HG03565 (cell line): ENCODE data around the gene KRT6B.

ENCODE experiments used
- ATAC-seq: cut with Tn5 transposase; IDR thresholded peaks from one replicate; pipeline ENCODE4 v1.9.1; 2021; ENCODE audit warnings: mild to moderate bottlenecking, moderate library complexity; ENCODE audit not compliant: unreplicated experiment

The KRT6B gene

GRCh38 chr12:52436828-52437474 is 15.0 kb downstream of the KRT6B start:
- ATAC-seq: no peak

GRCh38 chr12:52436000-52436827 is 15.7 kb downstream of the KRT6B start:
- no peak for ATAC-seq

GRCh38 chr12:52435659-52435999 is 16.3 kb downstream of the KRT6B start:
- ATAC-seq: no peak

DNA sequence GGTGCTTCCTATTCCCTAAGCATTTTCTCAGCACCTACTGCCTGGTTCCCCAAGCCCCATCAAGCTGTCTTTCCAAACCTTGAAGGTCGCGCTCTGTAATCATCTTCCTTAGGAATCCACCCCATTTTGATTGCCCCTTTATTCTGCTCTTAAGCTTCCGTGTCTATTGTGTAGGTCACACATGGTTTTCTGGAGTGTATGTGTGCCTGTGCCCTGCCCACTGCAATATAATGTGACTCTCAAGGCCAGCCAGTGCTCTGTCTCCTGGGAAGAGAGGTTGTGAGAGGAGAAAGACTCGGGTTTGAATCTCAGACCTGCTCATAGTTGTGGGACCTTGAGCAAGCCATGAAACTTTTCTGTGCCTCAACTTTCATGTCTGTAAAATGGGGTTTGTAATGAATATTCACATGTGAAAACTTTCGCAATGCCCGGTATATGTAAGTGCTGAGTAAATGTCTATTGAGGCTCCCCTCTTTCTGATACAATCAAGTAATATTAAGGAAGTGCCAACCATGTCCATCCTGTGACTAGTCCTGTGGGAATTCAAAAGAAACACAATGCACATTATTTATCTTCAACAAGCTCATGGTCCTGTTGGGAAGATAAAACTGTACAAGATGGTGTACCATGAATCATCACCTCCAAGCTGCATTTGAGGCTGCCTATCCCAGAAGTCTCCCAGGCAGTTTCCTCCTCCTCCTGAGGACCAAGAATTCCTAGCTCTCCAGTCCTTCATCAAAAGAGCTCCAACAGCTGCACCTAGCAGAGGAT is 17.0 kb downstream of the KRT6B start:
- ATAC-seq: no peak

DNA sequence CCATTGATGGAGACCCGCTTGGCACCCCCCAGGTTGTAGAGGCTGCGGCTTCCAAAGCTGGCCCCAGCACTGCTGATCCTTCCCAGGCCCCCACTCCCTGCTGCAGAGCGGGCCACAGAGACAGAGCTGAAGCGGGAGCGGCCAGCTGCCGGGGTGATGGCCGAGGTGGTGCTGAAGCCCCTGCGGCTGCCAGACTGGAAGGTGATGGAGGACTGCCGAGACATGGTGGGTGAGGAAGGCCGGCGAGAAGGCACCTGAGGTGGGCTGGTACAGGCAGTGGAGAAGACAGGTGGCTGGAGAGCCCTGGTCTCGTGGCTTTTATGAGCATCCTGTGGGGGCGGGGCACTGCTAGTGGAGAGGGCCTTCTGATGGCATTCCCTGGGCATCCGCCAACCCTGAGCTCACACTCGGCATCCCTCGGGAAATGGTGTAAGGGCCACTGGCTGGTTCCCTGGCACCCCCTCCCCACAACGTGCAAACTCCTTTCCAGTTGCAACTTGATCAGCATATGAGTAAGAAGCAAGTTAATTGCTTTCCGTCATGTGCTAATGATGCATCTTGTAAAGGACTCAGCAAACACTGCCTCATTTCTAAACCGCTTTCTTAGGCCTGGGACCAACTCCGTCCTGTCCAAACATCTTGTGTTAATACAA is 17.7 kb downstream of the KRT6B start, which contains the start of gene KRT75:
Gene KRT75, minus strand, starts transcription at position 291 of the 653 bp plus-strand sequence. Its CDS starts 67 bp downstream, at position 224.
- no peak for ATAC-seq

DNA sequence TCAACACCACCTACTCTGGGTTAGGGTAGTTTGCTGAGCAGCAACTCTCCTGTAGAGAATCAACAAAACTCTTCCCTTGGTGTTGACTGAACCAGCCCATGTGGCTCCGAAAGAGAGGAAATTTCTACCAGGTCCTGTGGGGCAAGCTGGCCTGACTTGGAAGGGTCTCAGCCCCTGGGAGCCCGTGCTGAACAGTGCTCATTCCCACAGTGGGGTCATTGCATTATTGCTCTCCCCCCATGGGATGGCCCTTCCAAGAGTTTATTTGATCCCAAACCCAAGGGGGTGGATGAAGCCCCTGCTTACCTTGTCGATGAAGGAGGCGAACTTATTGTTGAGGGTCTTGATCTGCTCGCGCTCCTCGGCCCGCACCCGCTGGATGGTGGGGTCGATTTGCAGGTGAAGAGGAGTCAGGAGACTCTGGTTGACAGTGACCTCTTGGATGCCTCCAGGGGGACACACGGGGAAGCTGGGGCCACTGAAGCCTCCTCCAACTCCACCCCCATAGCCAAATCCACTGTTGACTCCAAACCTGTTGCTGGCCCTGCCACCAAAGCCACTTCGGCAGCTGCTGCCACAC is 18.4 kb downstream of the KRT6B start:
- ATAC-seq: no peak

- no peak for ATAC-seq
Observed at GRCh38 chr12:52432559-52433207, 19.3 kb downstream of the KRT6B start.

DNA sequence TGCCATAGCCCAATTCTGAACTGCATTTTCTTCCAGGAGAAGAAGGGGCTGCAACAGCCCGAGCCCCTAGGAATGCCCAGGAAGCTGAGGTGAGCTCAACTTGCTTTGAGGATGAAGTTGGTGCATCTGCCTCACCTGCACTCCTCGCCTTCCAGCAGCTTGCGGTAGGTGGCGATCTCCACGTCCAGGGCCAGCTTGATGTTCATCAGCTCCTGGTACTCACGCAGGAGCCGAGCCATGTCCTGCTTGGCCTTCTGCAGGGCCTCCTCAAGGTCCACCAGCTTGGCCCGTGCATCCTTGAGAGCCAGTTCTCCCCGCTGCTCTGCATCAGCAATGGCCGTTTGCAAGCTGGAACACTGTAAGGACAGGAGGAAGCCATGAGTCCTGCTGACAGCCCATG is 23.8 kb downstream of the KRT6B start:
- no peak for ATAC-seq

- no peak for ATAC-seq
Observed at GRCh38 chr12:52427083-52427482, 24.9 kb downstream of the KRT6B start.

DNA sequence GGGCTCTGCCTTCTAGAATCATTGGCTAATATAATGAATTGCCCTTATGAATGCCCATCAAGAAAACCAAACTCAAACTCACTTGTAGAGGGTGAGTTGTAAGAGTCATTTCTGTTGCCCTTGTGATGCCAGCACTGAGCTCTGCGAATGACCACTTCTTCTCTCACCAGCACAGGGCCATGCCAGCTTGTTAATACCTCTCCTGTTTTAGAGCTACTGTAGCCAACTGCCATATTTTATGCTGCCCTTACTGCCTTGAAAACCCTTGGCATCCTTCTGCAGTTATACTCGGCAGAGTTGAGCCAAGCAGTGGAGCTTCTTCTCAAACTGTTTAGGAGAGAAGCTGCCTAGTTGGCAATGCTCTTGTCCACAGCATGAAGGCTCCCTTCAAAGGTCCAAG is 25.9 kb downstream of the KRT6B start:
- ATAC-seq: no peak

DNA sequence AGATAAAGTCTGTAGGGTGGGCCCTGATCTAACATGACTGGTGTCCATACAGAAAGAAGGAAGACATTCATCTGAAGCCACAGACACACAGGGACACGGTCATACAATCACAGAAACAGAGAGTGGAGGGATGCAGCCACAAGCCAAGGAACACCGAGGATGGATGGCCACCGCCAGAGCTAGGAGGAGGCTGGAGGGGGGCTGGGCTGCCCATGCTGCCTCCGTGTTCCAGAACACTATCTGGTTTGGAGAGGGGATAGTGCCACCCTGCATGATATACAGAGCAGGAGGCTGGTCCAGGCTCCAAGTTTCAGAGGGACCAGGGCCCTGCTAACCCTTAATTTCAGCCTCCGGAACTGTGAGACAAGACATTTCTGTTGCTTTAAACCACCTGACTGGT is 26.5 kb downstream of the KRT6B start:
- no peak for ATAC-seq

GRCh38 chr12:52423661-52424500 is 28.1 kb downstream of the KRT6B start:
- ATAC-seq: no peak

GRCh38 chr12:52423035-52423434 is 28.9 kb downstream of the KRT6B start:
- no peak for ATAC-seq

DNA sequence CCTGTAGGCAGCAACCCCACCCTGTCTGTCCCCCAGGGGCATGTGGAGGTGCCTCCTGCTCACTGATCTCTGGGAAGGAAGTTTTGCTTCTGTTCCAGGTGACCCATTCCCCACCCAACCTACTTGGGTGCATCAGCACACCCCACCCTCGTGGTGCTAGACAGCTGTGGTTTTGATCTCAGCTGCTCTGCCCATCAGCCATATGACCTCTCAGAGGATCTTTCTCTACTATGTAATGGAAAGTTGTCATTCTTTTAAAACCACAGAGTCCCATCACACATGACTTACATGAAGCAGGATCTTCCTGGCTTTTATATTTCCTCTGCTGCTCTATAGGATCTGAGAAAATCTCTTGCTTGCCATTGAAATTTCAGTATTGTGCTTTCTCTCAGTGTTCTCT is 32.3 kb downstream of the KRT6B start:
- no peak for ATAC-seq

DNA sequence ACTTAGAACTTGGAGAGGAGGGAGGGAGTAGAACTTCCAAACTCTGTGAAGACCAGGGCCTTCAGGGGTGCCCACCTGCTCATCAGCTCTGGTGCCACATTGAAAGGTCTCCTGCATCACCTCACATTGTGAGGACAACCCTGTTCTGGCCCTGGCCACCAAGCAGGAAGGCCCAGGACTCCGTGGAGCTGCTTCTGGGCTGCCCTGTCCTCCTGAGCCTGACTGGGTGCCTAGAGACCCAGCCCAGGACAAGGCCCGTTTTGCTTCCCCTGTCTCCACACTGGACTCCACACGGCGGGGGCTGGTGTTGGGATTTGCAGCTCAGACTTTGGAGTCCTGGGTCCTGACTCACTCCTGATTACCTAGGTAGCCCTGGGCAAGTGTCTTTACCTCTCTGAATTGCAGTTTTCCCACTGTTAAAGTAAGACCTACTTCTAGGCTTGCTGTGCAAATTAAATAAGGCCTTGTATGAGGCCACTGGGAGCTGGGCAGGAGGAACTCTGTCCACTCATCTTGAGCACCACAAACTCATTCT is 33.3 kb downstream of the KRT6B start:
- no peak for ATAC-seq

- ATAC-seq: no peak
Observed at GRCh38 chr12:52417740-52418139, 34.2 kb downstream of the KRT6B start.

DNA sequence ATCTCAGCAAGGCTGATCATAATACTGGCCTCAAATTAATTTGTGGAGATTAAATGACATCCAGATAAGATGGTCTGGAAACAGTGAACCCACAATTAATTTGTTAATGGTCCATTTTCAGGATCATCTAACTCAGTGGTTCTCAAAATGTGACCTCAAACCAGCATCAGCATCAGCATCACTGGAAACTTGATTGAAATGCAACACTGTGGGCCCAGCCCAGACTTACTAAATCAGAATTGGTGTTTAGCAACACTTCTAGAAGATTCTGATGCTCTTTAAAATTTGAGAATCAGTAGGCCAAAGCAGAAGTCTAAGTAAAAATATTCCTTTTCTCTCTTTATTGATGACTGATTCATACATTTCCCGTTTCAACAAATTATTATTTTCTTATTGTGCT is 35.2 kb downstream of the KRT6B start:
- no peak for ATAC-seq

- ATAC-seq: no peak
Observed at GRCh38 chr12:52415870-52416750, 35.8 kb downstream of the KRT6B start.
